ENCODE results near the gene LHFPL5.

DNA sequence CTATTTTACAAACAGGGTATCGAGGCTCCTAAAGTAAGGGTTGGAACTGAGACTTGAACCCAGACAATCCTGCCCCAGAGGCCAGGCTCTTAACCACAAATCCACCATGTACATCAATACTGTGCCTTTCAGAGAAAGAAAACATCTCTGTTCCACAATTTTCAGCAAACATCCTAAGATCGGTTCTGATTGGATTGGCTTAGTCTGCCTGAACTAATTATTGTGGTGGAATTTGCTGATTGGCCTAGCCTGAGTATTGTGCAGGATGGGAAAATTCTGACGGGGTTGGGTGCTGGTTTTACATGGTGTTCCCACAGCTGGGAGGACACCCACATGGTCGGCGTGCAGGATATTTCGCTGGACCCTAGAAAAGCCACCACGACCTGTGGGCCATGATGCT is 24.4 kb upstream of the LHFPL5 start, which contains the start of gene CLPSL1:
- no peak for TF ChIP-seq CTCF (optimal IDR thresholded peaks at IDR 0.05 in 1 of 3, IDR thresholded peaks at IDR 0.05 in 1 of 3, conservative IDR thresholded peaks at IDR 0.05 in 1 of 3; ENCODE audit: extremely low read depth in 1 of 3, insufficient read depth in 2 of 3, low read length in 3 of 3)
- TF ChIP-seq EZH2 (IDR thresholded peaks at IDR 0.05; ENCODE audit: low read length): no peak

Measured in keratinocyte (primary cell).